MM.1S (cell line): ENCODE data around the gene WBP4.

Experiments
- DNase-seq: peaks from one replicate; pipeline ENCODE4 v3.0.0-alpha.2; 2015
- H2AFZ ChIP-seq: fragments of 300-600 bp; sonication (generic); 2 replicates; pipeline ENCODE4 v1.6.0; 2016; ENCODE audit warnings: antibody characterized with exemption, low read length
- H3F3A ChIP-seq: fragments of 300-600 bp; sonication (generic); 2 replicates; pipeline ENCODE4 v1.6.1; 2016; ENCODE audit warnings: mild to moderate bottlenecking, antibody characterized with exemption, low read length, moderate library complexity, mixed read lengths; ENCODE audit not compliant: insufficient read depth
- H3K27ac ChIP-seq: fragments of 300-600 bp; sonication (generic); 2 replicates; pipeline ENCODE4 v1.5.1; 2016; ENCODE audit warnings: mild to moderate bottlenecking, low read length
- H3K27me3 ChIP-seq: fragments of 300-600 bp; sonication (generic); replicated peaks from 2 replicates; pipeline ENCODE4 v1.6.0; 2016; ENCODE audit warnings: low read length; ENCODE audit not compliant: insufficient read depth
- H3K36me3 ChIP-seq: fragments of 300-600 bp; sonication (generic); replicated peaks from 2 replicates; pipeline ENCODE4 v1.6.1; 2016; ENCODE audit warnings: mild to moderate bottlenecking, low read length, mixed read lengths; ENCODE audit not compliant: insufficient read depth
- H3K4me1 ChIP-seq: fragments of 300-600 bp; sonication (generic); 2 replicates; pipeline ENCODE4 v1.6.1; 2016; ENCODE audit warnings: low read length, mixed read lengths
- H3K4me2 ChIP-seq: fragments of 300-600 bp; sonication (generic); 2 replicates; pipeline ENCODE4 v1.6.0; 2016; ENCODE audit warnings: low read depth, low read length
- H3K4me3 ChIP-seq: fragments of 300-600 bp; sonication (generic); 2 replicates; pipeline ENCODE4 v1.5.1; 2016; ENCODE audit warnings: low read length, mixed read lengths
- H3K79me2 ChIP-seq: fragments of 300-600 bp; sonication (generic); 2 replicates; pipeline ENCODE4 v1.6.1; 2016; ENCODE audit warnings: mixed run types, low read length, mixed read lengths
- H3K9ac ChIP-seq: fragments of 300-600 bp; sonication (generic); 2 replicates; pipeline ENCODE4 v1.6.1; 2016; ENCODE audit warnings: low read length, mixed read lengths
- H3K9me2 ChIP-seq: fragments of 300-600 bp; sonication (generic); replicated peaks from 2 replicates; pipeline ENCODE4 v1.6.1; 2016; ENCODE audit warnings: mild to moderate bottlenecking, low read length, mixed read lengths; ENCODE audit not compliant: insufficient read depth
- H3K9me3 ChIP-seq: fragments of 300-600 bp; sonication (generic); replicated peaks from 2 replicates; pipeline ENCODE4 v1.6.1; 2016; ENCODE audit warnings: mild to moderate bottlenecking, low read length, mixed read lengths; ENCODE audit not compliant: insufficient read depth
- H4K20me1 ChIP-seq: fragments of 300-600 bp; sonication (generic); 2 replicates; pipeline ENCODE4 v1.6.1; 2016; ENCODE audit warnings: mild to moderate bottlenecking, low read length, moderate library complexity, mixed read lengths; ENCODE audit not compliant: insufficient read depth
- EZH2 ChIP-seq: fragments of 300-600 bp; sonication (generic); optimal IDR thresholded peaks from 2 replicates; pipeline ENCODE3; 2017; ENCODE audit warnings: low read depth, mild to moderate bottlenecking, antibody characterized with exemption, low read length, mixed read lengths
- EZH2phosphoT487 ChIP-seq: fragments of 300-600 bp; sonication (generic); IDR thresholded peaks from 2 replicates; pipeline ENCODE4 v1.6.1; 2018; ENCODE audit warnings: antibody characterized with exemption, low read length
- TF ChIP-seq, protein P1 (sequence below): fragments of 300-600 bp; sonication (generic); IDR thresholded peaks from 2 replicates; pipeline ENCODE4 v1.5.1; 2016; ENCODE audit warnings: antibody characterized with exemption, low read length, mixed read lengths

Gene WBP4

DNA sequence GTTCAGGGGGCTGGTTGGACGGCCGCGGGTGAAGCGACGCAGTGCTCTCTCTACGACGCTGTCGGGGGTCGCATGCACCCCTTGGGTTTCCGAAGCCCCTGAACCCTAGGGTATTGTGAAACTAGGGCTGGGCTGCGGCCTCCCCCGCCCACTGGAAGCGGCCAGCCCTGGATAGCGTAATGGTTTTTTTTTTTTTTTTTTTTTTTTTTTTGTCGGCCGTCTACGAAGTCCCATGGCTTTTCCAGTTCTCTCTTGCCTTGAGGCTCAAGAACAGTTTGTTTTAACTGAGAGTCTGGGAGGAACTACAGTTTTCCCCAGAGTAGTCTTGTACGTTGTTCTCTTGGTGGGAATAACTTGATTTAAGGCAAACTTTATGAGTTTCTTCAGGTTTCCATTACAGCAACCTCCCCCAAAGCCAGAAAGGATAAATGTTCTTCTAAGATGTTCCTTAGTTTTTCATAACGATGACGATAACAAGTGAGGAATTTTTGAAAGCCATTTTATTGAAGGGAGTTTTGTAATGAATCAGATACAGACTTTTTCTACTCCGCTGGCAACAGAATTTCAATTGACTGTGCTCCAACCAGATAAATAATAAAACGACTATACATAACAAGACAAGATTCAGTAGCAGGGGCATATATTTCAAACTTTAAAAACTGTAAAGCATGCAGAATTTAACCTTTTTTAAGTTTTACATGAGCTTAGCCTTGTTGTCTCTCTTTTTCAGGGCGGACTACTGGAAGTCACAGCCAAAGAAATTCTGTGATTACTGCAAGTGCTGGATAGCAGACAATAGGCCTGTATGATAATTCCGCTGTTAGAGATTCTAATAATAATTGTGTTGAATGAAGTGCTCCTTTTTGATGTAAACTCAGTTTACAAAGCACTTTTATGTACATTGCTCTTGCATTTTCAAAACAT, 867 bp downstream of the WBP4 start:
- Histone ChIP-seq H3K36me3 (no peaks in the 10 kb centered on the region), H4K20me1 (no peaks in the 10 kb centered on the region), H3K9me2 (no peaks in the 10 kb centered on the region), H3K27me3 (no peaks in the 10 kb centered on the region), H3K9me3 (no peaks in the 10 kb centered on the region), H2AFZ (peak overlapping the region; percentile 78), H3K27ac (peak overlapping the region; percentile 89; the same call in 1 of the 2 replicates), H3K9ac (peak overlapping the region; percentile 71; the same call in 1 of the 2 replicates), H3K79me2 (peaks cover 52% of the 10 kb centered on the region), H3F3A (peaks cover 25% of the 10 kb centered on the region), H3K4me3 (peak overlapping the region; percentile 84), H3K4me1 (peaks cover 5% of the 10 kb centered on the region; the same call in 1 of the 2 replicates), H3K4me2 (peak overlapping the region; percentile 69)
- DNase-seq: peak; percentile 39
- TF ChIP-seq EZH2phosphoT487 (no peak), EZH2 (no peak)
- TF ChIP-seq, protein P1, sequence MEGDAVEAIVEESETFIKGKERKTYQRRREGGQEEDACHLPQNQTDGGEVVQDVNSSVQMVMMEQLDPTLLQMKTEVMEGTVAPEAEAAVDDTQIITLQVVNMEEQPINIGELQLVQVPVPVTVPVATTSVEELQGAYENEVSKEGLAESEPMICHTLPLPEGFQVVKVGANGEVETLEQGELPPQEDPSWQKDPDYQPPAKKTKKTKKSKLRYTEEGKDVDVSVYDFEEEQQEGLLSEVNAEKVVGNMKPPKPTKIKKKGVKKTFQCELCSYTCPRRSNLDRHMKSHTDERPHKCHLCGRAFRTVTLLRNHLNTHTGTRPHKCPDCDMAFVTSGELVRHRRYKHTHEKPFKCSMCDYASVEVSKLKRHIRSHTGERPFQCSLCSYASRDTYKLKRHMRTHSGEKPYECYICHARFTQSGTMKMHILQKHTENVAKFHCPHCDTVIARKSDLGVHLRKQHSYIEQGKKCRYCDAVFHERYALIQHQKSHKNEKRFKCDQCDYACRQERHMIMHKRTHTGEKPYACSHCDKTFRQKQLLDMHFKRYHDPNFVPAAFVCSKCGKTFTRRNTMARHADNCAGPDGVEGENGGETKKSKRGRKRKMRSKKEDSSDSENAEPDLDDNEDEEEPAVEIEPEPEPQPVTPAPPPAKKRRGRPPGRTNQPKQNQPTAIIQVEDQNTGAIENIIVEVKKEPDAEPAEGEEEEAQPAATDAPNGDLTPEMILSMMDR: no peak

DNA sequence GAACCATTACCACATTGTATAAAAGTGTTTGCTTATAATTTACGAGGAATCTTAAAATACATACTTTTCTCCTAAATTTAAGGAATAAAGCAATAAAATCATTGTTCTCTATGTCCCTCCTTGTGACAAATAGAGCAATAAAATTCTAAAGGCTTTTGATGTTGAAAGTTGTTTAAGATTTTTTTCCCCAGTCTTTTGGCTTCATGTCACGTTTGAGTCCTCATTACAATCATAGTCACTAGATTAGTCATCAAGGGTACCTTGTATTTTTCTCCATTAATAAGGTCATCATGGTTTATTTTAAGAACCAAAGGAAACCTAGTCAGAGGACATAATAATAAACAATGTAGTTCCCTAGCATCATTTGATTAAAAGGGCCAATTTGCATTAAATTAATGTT, 3.2 kb downstream of the WBP4 start:
- H3F3A ChIP-seq: peaks cover 19% of the 10 kb centered on the region
- no peak overlapping the region for H3K4me2 ChIP-seq
- DNase-seq: no peak
- H3K36me3 ChIP-seq: no peaks in the 10 kb centered on the region
- no peak overlapping the region for H3K27ac ChIP-seq
- H3K9me3 ChIP-seq: no peaks in the 10 kb centered on the region
- peaks cover 29% of the 10 kb centered on the region for H3K79me2 ChIP-seq
- no peaks in the 10 kb centered on the region for H3K27me3 ChIP-seq
- TF ChIP-seq EZH2phosphoT487 (no peak), EZH2 (no peak)
- TF ChIP-seq, protein P1: no peak
- no peaks in the 10 kb centered on the region for H4K20me1 ChIP-seq
- H3K4me3 ChIP-seq: no peak overlapping the region
- no peaks in the 10 kb centered on the region for H3K9me2 ChIP-seq
- H3K9ac ChIP-seq: no peak overlapping the region
- H2AFZ ChIP-seq: no peak overlapping the region
- H3K4me1 ChIP-seq: no peaks in the 10 kb centered on the region

DNA sequence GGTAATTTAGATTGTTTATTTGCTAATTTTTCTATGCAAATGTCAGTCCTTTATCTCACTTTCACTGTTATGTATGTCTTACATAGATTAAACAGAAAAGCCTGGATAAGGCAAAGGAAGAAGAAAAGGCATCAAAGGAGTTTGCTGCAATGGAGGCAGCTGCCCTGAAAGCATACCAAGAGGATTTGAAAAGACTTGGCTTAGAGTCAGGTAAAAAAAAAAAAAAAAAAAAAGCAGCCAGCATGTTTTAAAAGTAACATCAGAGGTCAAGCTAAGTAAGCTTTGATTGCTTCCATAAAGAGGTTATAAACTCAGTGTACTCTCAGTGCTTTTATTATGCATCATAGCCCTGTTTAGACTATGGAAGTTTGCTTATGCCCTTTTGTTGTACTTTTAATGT, 3.8 kb downstream of the WBP4 start:
- Histone ChIP-seq H3K79me2 (peaks cover 25% of the 10 kb centered on the region), H3K27ac (no peak overlapping the region), H3K4me1 (no peaks in the 10 kb centered on the region), H3K9me2 (no peaks in the 10 kb centered on the region), H3K4me2 (no peak overlapping the region), H3K9ac (no peak overlapping the region), H2AFZ (no peak overlapping the region), H3K4me3 (no peak overlapping the region), H3K27me3 (no peaks in the 10 kb centered on the region), H3F3A (peaks cover 13% of the 10 kb centered on the region), H3K36me3 (no peaks in the 10 kb centered on the region), H3K9me3 (no peaks in the 10 kb centered on the region), H4K20me1 (no peaks in the 10 kb centered on the region)
- TF ChIP-seq EZH2phosphoT487 (no peak), EZH2 (no peak)
- TF ChIP-seq, protein P1: no peak
- no peak for DNase-seq
